HG02884 (cell line): ENCODE results near the gene ECD.

Experiments
- ATAC-seq: cut with Tn5 transposase; IDR thresholded peaks from one replicate; pipeline ENCODE4 v1.9.1; 2021; ENCODE audit warnings: mild to moderate bottlenecking, moderate library complexity; ENCODE audit not compliant: unreplicated experiment

The ECD gene

GRCh38 chr10:73167783-73168464 is at the start of gene ECD, which contains the start of gene FAM149B1:
TSS of gene ECD (minus strand) at chr10:73168008. CDS start at chr10:73163937, 4,071 bp downstream.
TSS of gene FAM149B1 (plus strand) at chr10:73168119. CDS start at chr10:73168340, 221 bp downstream.
- peak; percentile 93 for ATAC-seq

GRCh38 chr10:73215749-73216148 is 47.9 kb upstream of the ECD start:
- no peak for ATAC-seq

- ATAC-seq = no peak
These were observed 43.5 kb upstream of the ECD start for GRCh38 chr10:73211106-73211811.

GRCh38 chr10:73210395-73211105 is 42.7 kb upstream of the ECD start:
- no peak for ATAC-seq

- no peak for ATAC-seq
These were observed 41.9 kb upstream of the ECD start for GRCh38 chr10:73209705-73210104.

GRCh38 chr10:73207883-73208282 is 40.1 kb upstream of the ECD start:
- no peak for ATAC-seq

- ATAC-seq = no peak
These were observed 38.6 kb upstream of the ECD start for GRCh38 chr10:73206385-73206784.

- ATAC-seq = no peak
These were observed 38.1 kb upstream of the ECD start for GRCh38 chr10:73205890-73206289.

- no peak for ATAC-seq
These were observed 37.3 kb upstream of the ECD start for GRCh38 chr10:73205081-73205480.

GRCh38 chr10:73190188-73190587 is 22.4 kb upstream of the ECD start:
- ATAC-seq = no peak

GRCh38 chr10:73186266-73186665 is 18.5 kb upstream of the ECD start:
- ATAC-seq = no peak

GRCh38 chr10:73183667-73184281 is 16.0 kb upstream of the ECD start:
- no peak for ATAC-seq

GRCh38 chr10:73182568-73182967 is 14.8 kb upstream of the ECD start:
- no peak for ATAC-seq

GRCh38 chr10:73174148-73174925 is 6.5 kb upstream of the ECD start:
- ATAC-seq = no peak

- no peak for ATAC-seq
These were observed 5.1 kb upstream of the ECD start for GRCh38 chr10:73172867-73173266.

- no peak for ATAC-seq
These were observed 1.5 kb upstream of the ECD start for GRCh38 chr10:73169320-73169719.

- ATAC-seq = no peak
These were observed 626 bp upstream of the ECD start for GRCh38 chr10:73168465-73168803.

GRCh38 chr10:73167458-73167782 is 388 bp downstream of the ECD start:
- ATAC-seq = no peak

GRCh38 chr10:73166972-73167371 is 836 bp downstream of the ECD start:
- no peak for ATAC-seq

- no peak for ATAC-seq
These were observed 4.7 kb downstream of the ECD start for GRCh38 chr10:73163096-73163495.

GRCh38 chr10:73161662-73162061 is 6.1 kb downstream of the ECD start:
- ATAC-seq = no peak
